Stimulated activated CD8-positive, alpha-beta memory T cell treated with anti-CD3 and anti-CD28 coated beads, Interleukin-2, amount 100 ng/mL, for 1 hour (primary cell): ENCODE results near the gene HYPK.
"Not testable (repeated sequence)": the region's sequence is repeated elsewhere in the genome, so short reads cannot be mapped to it uniquely, and the experiment has no call there.

Experiments used
- DNase-seq, 2 donors: peaks; one replicate each; pipeline ENCODE4 v3.0.0-alpha.2; 2020; ENCODE audit warnings: low read depth in 2 of 2

Gene HYPK

DNA sequence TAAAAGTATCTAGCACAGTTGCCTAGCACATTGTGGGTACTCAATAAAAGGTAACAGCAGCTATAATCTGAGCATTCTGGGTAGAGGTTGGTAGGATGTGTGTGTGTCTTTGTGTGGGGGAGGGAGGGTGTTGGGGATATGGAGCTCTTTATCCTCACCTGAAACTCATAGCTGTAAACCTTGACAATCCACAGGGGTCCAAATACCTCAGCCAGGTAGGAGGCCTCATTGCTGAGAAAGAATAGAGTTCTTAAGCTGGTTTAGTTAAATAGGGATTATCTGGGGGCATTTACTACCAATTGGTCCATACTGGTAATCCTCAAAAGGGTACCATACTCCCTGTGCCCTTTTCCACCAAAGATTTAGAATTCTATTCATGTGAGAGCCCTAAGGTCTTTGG, 4.4 kb upstream of the HYPK start:
- no peak for DNase-seq

DNA sequence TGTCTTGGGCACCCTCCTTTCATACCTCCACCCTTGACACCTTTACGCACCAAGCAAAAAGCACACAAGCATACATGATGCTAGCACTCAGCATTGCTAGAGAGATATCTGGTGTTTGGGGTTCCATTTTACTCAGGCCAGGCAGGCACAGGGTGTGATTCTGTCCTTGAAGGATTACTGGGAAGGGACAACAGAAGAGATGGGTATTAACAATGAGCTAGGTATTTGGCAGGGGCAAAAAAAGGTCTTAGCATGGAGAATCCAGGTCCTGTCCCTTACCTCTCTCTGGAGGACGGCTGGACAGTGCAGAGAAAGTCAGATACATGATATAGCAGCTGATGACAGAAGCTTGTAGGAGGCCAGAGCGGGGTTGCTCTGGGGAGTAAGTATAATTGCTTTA, 3.8 kb upstream of the HYPK start:
- no peak for DNase-seq

DNA sequence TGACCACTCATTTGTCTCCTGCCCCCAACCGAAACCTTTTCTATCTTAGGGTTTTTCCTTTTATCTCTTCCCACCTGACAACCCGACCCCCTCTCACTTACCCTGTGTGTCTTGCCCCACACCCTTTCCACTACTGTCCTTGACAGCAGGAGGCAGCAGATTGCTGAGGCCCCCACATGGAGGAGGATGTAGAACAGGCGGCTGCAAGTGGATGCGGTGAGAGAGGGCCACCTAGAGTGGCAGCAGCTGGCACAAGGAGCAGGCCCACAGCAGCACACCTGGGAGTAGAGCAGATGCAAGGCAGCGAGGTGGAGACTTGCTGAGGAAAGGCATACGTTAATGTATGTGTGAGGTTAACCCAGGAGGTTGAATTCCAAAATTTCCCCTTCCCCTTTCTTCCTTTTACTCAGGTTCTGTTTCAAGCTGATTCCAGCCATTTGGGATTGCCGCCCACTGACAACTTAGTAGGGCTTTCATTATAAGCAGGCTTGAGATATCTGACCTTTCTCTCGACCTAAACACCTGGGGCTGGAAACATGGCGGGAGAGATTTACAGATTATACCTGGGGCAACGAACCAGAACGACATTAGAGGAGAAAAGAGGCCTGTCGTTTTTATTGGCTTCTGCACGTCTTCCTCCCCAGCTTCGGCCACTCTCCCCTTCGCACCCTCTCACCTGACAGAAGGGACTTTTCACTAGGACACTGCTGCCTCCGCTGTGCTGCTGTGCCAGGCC, 1.0 kb upstream of the HYPK start:
- DNase-seq: no peak

DNA sequence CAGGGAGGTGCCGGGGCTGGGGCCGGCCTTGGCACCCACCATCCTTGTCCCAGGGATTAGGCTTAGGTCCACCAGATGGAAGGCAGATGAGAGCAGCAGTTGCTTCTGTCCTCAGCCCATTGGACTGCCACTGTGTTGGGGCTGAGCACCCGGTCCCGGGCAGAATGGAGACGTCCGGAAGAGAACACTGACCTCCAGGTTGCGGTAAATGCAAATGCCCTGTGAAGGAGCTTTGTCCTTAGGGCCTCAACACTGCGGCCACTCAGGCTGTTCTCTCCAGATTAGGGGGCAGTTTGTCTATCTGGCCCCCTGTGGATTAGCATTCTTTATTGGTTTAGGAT, 484 bp upstream of the HYPK start, which contains the start of gene SERINC4:
Gene SERINC4 (minus strand): TSS at position 276 of the 341 bp plus-strand sequence. CDS start 234 bp downstream, at position 42.
- DNase-seq: no peak

DNA sequence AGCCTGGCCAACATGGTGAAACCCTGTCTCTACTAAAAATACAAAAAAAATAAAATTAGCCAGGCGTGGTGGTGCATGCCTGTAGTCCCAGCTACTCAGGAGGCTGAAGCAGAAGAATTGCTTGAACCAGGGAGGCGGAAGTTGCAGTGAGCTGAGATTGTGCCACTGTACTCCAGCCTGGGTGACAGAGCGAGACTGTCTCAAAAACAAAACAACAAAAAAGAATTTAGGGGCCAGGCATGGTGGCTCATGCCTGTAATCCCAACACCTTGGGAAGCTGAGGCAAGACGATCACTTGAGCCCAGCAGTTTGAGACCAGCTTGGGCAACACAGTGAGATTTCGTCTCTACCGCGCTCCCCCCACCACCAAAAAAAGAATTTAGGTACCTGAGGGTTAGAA, 2.3 kb downstream of the HYPK start:
- DNase-seq: not testable (repeated sequence)

DNA sequence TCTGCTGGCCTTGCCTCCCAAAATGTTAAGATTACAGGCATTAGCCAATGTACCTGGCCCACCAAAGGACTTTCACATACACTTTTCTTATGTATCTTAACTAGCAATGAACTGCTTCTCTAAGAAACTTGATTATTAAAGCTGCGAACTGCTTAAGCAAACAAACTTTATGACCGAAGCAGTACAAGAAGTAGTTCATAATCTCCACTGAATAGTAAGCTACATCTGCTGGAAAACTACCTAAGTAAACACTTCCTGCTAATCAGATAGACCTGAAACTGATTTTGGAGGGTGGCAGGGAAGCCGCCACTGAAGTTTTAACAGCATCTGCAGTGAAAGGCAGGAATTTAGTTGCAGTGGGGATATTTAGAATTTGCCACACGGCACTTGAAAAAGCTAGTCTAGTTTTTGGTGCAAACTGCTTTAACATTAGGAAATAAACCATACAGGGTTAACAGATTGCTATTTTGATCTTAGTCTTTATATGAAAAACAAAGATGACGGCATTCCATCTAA, 8.1 kb downstream of the HYPK start:
- DNase-seq: no peak

DNA sequence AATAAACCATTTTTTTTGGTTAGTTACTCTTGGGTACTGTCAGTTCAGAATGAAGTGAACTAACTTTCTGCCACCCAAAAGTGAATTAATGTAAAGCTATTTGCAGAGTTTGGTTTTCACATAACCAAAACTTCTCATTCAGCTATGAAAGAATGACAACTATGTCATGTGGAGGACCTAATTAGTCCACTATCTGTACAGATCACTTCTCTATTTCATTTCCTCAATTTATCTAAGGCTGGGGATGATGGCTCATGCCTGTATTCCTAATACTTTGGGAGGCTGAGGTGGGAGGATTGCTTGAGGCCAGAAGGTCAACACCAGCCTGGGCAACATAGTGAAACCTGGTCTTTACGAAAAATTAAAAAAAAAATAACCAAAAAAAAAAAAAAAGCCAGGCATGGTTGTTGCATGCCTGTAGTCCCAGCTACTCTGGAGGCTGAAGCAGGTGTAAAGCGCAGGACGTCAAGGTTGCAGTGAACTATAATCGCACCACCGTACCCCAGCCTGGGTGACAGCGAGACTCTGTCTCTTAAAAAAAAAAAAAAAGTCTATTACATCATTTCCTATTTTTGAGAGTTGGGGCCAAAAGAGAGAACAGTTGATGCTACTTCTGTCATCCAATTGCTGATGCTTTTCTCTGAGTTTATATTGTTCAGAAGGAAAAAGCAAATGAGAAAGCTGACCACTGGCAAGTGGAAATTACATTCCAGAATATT, 8.7 kb downstream of the HYPK start:
- DNase-seq: no peak

DNA sequence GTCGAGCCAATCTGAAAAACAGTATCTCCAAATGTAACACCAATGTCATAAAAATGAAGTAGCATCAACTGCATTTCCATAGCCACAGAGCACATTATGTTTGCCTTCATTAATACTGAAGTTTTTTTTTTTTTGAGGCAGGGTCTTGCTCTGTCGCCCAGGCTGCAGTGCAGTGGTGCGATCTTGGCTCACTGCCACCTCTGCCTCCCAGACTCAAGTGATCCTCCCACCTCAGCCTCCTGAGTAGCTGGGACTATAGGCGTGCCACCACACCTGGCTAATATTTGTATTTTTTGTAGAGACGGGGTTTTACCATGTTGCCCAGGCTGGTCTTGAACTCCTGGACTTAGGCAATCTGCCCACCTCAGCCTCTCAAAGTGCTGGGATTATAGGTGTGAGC, 14.7 kb downstream of the HYPK start:
- not testable (repeated sequence) for DNase-seq

DNA sequence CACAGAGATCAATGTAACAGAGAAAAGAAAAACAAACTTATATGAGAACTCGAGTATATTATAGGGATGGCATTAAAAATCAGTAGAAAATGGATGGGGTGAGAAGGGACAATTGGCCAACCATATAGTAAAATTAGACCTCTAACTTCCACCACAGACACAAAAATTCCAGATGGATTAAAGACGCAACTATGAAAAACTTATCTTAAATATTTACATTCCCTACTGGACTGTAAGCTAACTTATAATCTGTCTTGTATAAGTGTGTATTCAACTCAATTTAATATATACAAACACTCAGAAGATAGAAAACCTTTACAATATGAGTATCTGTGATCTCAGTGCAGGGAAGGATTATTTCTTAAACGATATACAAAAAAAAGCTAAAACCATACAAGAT, 21.1 kb downstream of the HYPK start:
- DNase-seq: no peak

DNA sequence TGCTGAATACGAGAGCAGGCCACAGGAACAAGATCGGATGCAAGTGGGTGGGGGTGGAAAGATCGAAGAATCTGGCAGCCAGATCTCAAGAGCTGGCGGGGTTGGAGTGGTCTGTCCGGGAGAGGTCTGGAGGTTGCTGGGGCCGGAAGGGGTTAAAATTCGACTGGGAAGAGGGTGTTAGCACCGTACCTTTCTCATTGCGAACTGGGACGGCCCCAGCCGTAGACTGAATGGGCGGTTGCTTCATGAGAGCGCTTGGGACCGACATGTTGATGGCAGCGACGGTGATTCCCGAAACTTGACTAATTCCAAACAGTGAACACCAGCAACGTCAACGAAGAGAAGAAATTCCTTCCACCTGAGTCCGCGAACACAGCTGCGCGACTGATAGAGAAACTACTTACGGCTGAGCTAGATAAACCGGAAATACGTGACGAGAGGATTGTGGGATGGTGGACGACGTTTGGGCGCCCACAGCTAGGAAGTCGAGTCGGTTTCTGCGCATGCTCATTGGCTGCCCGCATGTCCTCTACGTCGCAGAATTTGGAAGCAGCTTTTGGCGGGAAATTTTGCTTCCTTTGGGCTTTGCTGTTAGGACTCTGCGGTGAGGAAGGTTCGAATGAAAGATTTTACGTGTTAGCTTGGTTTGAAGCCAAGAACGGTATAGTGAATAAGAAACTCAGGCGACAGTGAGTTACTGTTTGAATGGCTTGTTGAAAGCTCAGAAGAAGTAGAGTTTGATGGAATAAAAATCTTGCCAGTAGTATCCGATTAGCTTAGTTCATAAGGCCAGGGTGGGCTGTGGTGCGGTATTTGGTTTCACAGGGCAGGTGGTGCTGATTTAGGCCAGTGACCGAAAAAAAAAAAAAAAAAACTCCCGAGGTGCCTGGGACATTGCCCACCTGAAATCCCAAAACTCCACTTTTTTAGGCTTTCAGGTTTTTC, 24.2 kb downstream of the HYPK start, which contains the start of gene MFAP1:
Gene MFAP1 (minus strand): TSS at position 389 of the 945 bp plus-strand sequence. CDS start 121 bp downstream, at position 268.
- DNase-seq: peak; percentile 85 to 87

DNA sequence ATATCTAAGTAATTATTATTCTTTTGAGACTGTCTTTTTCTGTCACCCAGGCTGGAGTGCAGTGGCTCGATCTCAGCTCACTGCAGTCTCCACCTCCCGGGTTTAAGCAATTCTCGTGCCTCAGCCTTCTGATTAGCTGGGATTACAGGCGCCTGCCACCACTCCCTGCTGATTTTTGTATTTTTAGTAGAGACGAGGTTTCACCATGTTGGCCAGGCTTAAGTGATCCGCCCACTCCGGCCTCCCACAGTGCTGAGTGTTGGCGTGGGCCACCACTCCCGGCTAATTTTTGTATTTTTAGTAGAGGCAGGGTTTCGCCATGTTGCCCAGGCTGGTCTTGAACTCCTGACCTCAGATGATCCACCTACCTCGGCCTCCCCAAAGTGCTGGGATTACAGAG, 24.9 kb downstream of the HYPK start:
- not testable (repeated sequence) for DNase-seq

DNA sequence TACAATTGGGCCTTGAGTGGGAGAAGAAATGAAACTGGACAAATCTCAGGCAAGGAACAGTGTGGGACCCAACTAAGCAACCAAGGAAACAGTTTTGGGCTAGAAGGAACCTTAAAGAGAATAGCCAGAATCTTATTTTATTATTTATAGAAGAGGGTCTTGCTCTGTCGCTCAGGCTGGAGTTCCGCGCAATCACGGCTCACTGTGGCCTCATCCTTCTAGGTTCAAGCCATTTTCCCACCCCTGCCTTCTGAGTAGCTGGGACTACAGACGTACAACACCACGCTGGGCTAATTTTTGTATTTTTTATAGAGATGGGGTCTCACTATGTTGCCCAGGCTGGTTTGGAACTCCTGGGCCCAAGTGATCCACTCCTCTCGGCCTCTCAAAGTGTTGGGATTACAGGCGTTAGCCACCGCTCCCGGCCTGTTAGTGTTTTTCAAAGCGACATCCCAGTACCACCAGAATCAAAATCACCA, 25.7 kb downstream of the HYPK start:
- no peak for DNase-seq

DNA sequence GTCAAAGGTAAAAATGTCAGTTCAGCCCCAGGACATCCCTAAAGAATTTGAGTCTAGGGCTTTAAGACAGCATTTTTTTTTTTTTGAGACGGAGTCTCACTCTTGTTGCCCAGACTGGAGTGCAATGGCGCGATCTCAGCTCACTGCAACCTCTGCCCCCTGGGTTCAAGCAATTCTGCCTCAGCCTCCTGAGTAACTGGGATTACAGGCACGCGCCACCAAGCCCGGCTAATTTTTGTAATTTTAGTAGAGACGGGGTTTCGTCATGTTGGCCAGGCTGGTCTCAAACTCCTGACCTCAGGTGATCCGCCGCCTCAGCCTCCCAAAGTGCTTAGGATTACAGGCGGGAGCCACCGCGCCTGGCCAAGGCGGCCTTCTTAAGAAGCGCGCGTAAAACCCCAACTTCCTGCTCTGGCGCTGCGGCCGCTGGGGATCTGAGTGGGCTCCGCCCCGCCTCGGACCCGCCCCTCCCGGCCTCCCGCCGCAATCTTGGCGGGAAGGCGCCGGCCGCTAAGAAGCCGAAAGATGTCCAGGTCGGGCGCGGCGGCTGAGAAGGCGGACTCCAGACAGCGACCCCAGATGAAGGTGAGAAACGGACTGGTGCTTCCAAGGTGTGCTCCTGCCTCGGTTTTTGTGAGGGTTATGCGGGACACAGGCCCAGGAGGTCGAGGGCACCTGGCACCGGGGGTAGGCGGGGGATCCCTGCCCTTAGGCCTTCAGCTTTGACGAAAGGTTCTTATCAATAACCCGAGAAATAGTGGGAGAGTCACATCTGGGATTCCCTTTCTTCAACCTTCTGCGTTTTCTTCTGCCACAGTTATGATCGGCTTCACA, 26.3 kb downstream of the HYPK start, which contains the start of gene WDR76:
Gene WDR76 (plus strand): TSS at position 495 of the 834 bp plus-strand sequence. CDS start 31 bp downstream, at position 526.
- DNase-seq: peak; percentile 47 to 53

DNA sequence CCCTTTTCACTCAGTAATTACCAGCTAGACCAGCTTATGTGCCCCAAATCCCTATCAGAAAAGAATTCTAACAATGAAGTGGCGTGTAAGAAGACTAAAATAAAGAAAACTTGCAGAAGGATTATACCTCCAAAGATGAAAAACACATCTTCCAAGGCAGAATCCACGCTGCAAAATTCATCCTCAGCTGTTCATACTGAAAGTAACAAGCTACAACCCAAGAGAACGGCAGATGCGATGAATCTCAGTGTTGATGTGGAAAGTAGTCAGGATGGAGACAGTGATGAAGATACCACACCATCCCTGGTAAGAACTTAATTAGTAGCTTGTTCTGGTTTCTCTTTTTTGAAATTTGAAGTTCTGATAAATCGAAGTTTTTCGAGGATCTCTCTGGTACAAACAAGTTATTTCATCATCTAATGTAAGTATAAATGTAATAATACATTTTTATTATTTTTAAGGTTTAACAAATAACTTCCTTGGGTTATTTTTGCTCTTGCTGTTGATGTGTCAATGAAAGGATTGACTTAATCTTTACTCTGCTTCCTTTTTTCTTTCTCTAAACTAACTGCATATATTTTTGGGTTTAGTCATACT, 27.8 kb downstream of the HYPK start:
- no peak for DNase-seq

DNA sequence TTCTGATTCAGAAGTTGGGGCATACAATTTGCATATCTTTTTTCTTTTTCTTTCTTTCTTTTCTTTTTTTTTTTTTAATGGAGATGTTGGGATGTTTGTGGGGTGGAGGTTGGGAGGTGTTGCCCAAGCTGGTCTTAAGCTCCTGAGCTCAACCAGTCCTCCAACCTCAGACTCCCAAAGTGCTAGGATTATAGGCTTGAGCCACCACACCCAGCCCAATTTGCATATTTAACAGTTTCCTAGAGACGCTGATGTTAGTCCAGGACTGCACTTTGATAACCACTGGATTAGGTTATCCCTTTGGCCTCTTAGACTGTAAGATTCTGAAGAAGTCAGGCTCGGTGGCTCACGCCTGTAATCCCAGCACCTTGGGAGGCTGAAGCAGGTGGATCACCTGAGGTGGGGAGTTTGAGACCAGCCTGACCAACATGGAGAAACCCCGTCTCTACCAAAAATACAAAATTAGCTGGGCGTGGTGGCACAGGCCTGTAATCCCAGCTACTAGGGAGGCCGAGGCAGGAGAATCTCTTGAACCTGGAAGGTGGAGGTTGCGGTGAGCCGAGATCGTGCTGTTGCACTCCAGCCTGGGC, 29.6 kb downstream of the HYPK start:
- DNase-seq: not testable (repeated sequence)

DNA sequence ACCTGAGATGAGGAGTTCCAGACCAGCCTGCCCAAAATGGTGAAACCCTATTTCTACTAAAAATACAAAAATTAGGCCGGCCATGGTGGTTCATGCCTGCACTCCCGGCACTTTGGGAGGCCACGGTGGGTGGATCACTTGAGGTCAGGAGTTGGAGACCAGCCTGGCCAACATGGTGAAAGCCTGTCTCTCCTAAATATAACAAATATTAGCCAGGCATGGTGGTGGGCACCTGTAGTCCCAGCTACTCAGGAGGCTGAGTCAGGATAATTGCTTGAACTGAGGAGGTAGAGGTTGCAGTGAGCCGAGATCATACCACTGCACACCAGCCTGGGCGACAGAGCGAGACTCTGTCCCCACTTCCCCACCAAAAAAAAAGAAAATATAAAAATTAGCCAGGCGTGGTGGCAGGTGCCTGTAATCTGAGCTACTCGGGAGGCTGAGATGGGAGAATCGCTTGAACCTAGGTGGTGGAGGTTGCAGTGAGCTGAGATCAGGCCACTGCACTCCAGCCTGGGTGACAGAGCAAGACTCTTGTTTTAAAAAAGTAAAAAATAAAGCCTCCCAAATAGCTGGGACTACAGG, 30.4 kb downstream of the HYPK start:
- not testable (repeated sequence) for DNase-seq

DNA sequence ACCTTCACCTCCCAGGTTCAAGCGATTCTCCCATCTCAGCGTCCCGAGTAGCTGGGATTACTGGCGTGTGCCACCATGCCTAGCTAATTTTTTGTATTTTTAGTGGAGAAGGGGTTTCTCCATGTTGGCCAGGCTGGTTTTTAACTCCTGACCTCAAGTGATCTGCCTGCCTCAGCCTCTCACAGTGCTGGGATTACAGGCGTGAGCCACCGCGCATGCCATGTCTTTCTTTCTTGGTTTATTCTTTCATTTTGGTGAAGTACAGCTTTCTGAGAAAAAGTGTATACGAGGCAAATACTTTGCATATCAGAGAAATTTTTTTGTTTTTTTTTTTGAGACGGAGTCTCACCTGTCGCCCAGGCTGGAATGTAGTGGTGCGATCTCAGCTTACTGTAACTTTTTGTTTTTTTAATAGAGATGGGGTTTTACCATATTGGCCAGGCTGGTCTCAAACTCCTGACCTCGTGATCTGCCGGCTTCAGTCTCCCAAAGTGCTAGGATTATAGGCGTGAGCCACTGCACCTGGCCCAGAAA, 31.2 kb downstream of the HYPK start:
- DNase-seq: not testable (repeated sequence)

DNA sequence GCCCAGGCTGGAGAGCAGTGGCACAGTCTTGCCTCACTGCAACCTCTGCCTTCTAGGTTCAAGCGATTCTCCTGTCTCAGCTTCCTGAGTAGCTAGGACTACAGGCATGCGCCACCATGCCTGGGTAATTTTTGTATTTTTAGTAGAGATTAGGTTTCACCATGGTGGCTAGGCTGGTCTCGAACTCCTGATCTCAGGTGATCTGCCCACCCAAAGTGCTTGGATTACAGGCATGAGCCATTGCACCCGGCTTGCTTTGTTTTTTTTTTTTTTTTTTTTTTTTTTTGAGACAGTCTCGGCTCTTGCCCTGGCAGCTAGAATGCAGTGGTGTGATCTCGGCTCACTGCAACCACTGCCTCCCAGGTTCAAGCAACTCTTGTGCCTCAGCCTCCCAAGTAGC, 32.1 kb downstream of the HYPK start:
- not testable (repeated sequence) for DNase-seq

DNA sequence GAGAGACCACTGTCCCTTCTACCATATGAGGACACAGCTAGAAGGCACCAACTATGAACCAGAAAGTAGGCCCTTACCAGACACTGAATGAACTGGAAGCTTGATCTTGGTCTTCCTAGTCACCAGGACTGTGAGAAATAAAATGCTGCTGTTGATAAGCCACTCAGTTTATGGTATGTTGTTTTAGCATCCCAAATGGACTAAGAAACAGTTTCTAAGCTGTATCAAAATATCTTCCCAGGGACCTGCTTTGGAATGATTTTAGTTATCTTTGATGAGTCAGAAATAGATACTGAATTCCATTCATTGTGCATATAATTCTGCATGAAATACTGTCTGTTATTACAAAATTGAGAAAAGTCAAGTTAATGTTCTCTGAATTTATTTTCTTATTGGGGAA, 45.0 kb downstream of the HYPK start:
- DNase-seq: no peak
